Left ventricle myocardium superior (tissue), 1 donor: ENCODE data around the gene FOXO3. TPM values are rescaled to one million over a fixed set of nuclear protein-coding genes. Genes with fewer than 3 reads are reported as not detected.
A peak's percentile ranks its signal among the peaks of the same experiment; 100 is the strongest.

Experiments used
- ATAC-seq: fragments of 200-7000 bp; cut with Tn5 transposase; one replicate; pipeline ENCODE4 v1.9.1; 2020; ENCODE audit warnings: mild to moderate bottlenecking, moderate library complexity
- DNase-seq: peaks from one replicate; pipeline ENCODE4 v3.0.0-alpha.2; 2020
- intact Hi-C: fragments of 100-400 bp; cut with micrococcal nuclease; formaldehyde crosslinking; loops from one replicate; pipeline ENCODE4 v1.11.0; 2022
- total RNA-seq: library from RNA; stranded (reverse); fragmentation: NEBNext Ultra II Directional; extraction: Animal tissue kit (Norgen Biotek cat#: 25700); gene quantifications from one replicate; pipeline ENCODE4 v1.2.1, GENCODE V29; 2021
- donor health status: DM: no; HTN: yes; CAD: no; lungs with severe emphysema.

The FOXO3 gene
- total RNA-seq, 1 donor from 2014 or later, result 29.5 TPM

GRCh38 chr6:108587258-108588059, 26.7 kb downstream of the FOXO3 start:
- intact Hi-C loops, result no loop called here
- ATAC-seq, result peak; percentile 31

GRCh38 chr6:108588586-108588985, 27.9 kb downstream of the FOXO3 start:
- DNase-seq (no peak), ATAC-seq (peak; percentile 18)
- intact Hi-C loops, result no loop called here

More at GRCh38 chr6:108587258-108588059, 26.7 kb downstream of the FOXO3 start:
- DNase-seq, result no peak

- ATAC-seq (peak; percentile 89), DNase-seq (peak; percentile 82)
- intact Hi-C loops, result no loop called here
Observed at GRCh38 chr6:108589244-108589791, 28.6 kb downstream of the FOXO3 start.

- intact Hi-C loops, result no loop called here
- no peak for ATAC-seq
- no peak for DNase-seq
Observed at GRCh38 chr6:108591040-108591816, 30.5 kb downstream of the FOXO3 start.

- intact Hi-C loops, result no loop called here
- DNase-seq (peak; percentile 54), ATAC-seq (peak; percentile 46)
Observed at GRCh38 chr6:108592371-108593337, 31.9 kb downstream of the FOXO3 start.

- no peak for ATAC-seq
- intact Hi-C loops, result no loop called here
- no peak for DNase-seq
Observed at GRCh38 chr6:108594151-108594550, 33.4 kb downstream of the FOXO3 start.

- DNase-seq, result peak; percentile 44
- ATAC-seq, result peak; percentile 60
- intact Hi-C loops, result no loop called here
Observed at GRCh38 chr6:108594640-108595039, 33.9 kb downstream of the FOXO3 start.

- peak; percentile 18 for ATAC-seq
- DNase-seq, result no peak
- intact Hi-C loops, result no loop called here
Observed at GRCh38 chr6:108596956-108597355, 36.2 kb downstream of the FOXO3 start.

GRCh38 chr6:108597572-108598304, 37.0 kb downstream of the FOXO3 start:
- DNase-seq (no peak), ATAC-seq (peak; percentile 44)
- intact Hi-C loops, result no loop called here

- ATAC-seq (peak; percentile 34), DNase-seq (no peak)
- intact Hi-C loops, result no loop called here
Observed at GRCh38 chr6:108598305-108598863, 37.7 kb downstream of the FOXO3 start.

GRCh38 chr6:108604156-108604555, 43.4 kb downstream of the FOXO3 start:
- DNase-seq, result no peak
- ATAC-seq, result no peak
- intact Hi-C loops, result no loop called here

- DNase-seq, result no peak
- intact Hi-C loops, result no loop called here
- ATAC-seq, result peak; percentile 47
Observed at GRCh38 chr6:108606250-108606690, 45.6 kb downstream of the FOXO3 start.

- peak; percentile 51 for ATAC-seq
- intact Hi-C loops, result no loop called here
- no peak for DNase-seq
Observed at GRCh38 chr6:108608453-108609275, 47.9 kb downstream of the FOXO3 start.

- ATAC-seq, result peak; percentile 51
- no peak for DNase-seq
- intact Hi-C loops, result no loop called here
Observed at GRCh38 chr6:108609276-108609769, 48.6 kb downstream of the FOXO3 start.

GRCh38 chr6:108610270-108610839, 49.6 kb downstream of the FOXO3 start:
- intact Hi-C loops, result no loop called here
- ATAC-seq, result peak; percentile 12
- DNase-seq, result no peak

- intact Hi-C loops, result no loop called here
- ATAC-seq, result no peak
- no peak for DNase-seq
Observed at GRCh38 chr6:108610957-108611586, 50.4 kb downstream of the FOXO3 start.
